ENCODE results near the gene HDAC4.

- TF ChIP-seq CTCF (optimal IDR thresholded peaks at IDR 0.05 in 1 of 3, IDR thresholded peaks at IDR 0.05 in 1 of 3, conservative IDR thresholded peaks at IDR 0.05 in 1 of 3; ENCODE audit: extremely low read depth in 1 of 3, insufficient read depth in 2 of 3, low read length in 3 of 3) (no peak), EZH2 (IDR thresholded peaks at IDR 0.05; ENCODE audit: low read length) (no peak)
These were observed 276.5 kb downstream of the HDAC4 start for GRCh38 chr2:239124152-239124899.
